Vagina (tissue), 2 donors: Measurements from ENCODE around the gene IGSF10. TPM values are rescaled to one million over a fixed set of nuclear protein-coding genes. Genes with fewer than 3 reads are reported as not detected.

ENCODE experiments used
- DNase-seq, 2 donors: peaks; one replicate each; pipeline ENCODE4 v3.0.0-alpha.2; 2017; ENCODE audit errors: extremely low spot score in 2 of 2
- H3K27ac ChIP-seq: fragments of 200-600 bp; sonication (generic); one replicate; pipeline ENCODE4 v1.5.1; 2019
- H3K27me3 ChIP-seq: fragments of 200-600 bp; sonication (generic); one replicate; pipeline ENCODE4 v1.5.1; 2019
- H3K36me3 ChIP-seq, 2 donors: fragments of 200-600 bp; sonication (generic); one replicate each; pipeline ENCODE4 v1.5.1; 2017 to 2019
- H3K4me1 ChIP-seq: fragments of 200-600 bp; sonication (generic); one replicate; pipeline ENCODE4 v1.5.1; 2019
- H3K4me3 ChIP-seq, 2 donors: fragments of 200-600 bp; sonication (generic); 1 replicate in 1 of 2; 2 replicates in 1 of 2; pipeline ENCODE4 v1.5.1; 2016 to 2019
- H3K9me3 ChIP-seq: fragments of 200-600 bp; sonication (generic); one replicate; pipeline ENCODE4 v1.5.1; 2019
- POLR2A ChIP-seq, 2 donors: fragments of 450-650 bp; IDR thresholded peaks; one replicate each; pipeline ENCODE4 v1.6.1; 2017; ENCODE audit warnings: antibody characterized with exemption in 2 of 2, mild to moderate bottlenecking in 2 of 2, moderate library complexity in 2 of 2
- POLR2AphosphoS5 ChIP-seq, 2 donors: sonication (generic); formaldehyde crosslinking; IDR thresholded peaks; one replicate each; pipeline ENCODE4 v1.9.0; 2017; ENCODE audit warnings: antibody characterized with exemption in 2 of 2, mild to moderate bottlenecking in 2 of 2, low read depth in 1 of 2; ENCODE audit not compliant: insufficient read depth in 1 of 2
- intact Hi-C: fragments of 100-400 bp; cut with DNase I; formaldehyde crosslinking; loops from one replicate; pipeline ENCODE4 v1.15.1; 2023
- total RNA-seq: library from RNA; depleted of rRNA; stranded (reverse); fragments of >200 nt; gene quantifications from one replicate; pipeline ENCODE4 v1.2.3, GENCODE V29; 2016
- TF ChIP-seq, protein P1 (sequence below), 3 experiments: fragments of 450-650 bp in 2 of 3; fragments of 200-600 bp in 1 of 3; sonication (generic) in 1 of 3; IDR thresholded peaks; one replicate each; pipeline ENCODE4 v1.5.1; 2017 to 2019; ENCODE audit warnings: antibody characterized with exemption in 3 of 3, mild to moderate bottlenecking in 2 of 3, moderate library complexity in 2 of 3

The IGSF10 gene
- total RNA-seq, 1 donor from 2014 or later: 0.49 TPM

DNA sequence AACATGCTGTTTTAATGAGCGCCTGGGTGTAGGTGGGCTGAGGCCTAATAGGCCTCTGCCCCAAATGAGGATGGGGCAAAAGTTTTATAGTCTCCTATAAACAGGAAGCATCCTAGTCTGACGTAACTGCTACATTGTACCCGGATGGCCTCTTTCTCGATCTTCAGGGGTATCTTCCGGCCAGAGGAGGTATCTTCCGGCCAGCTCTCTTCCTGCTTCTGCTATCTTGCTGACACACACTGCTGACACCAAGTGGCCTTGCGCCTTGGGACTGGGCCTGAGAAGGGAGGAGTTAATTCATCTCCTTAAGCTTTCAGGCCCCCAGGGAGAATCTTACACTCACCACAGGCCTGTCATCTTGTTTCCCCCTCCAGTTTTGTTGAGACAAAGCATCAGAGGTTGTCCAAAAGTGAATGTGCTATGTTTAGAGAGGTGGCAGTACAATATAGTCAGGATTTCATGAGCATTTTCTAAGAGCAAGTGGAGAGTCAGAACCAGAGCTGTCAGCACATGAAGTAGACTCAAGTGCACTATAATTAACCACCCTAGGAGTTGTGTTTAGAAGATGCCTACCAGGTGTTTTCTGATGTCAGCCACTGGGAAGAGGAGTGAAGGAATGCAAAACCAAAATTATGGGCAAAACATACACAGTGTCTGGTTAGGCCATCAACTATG, 15.6 kb upstream of the IGSF10 start:
- no peaks in the 10 kb centered on the region for H3K36me3 ChIP-seq
- no peak for DNase-seq
- H3K27me3 ChIP-seq: no peaks in the 10 kb centered on the region
- no peaks in the 10 kb centered on the region for H3K4me1 ChIP-seq
- H3K9me3 ChIP-seq: no peaks in the 10 kb centered on the region
- TF ChIP-seq, protein P1, sequence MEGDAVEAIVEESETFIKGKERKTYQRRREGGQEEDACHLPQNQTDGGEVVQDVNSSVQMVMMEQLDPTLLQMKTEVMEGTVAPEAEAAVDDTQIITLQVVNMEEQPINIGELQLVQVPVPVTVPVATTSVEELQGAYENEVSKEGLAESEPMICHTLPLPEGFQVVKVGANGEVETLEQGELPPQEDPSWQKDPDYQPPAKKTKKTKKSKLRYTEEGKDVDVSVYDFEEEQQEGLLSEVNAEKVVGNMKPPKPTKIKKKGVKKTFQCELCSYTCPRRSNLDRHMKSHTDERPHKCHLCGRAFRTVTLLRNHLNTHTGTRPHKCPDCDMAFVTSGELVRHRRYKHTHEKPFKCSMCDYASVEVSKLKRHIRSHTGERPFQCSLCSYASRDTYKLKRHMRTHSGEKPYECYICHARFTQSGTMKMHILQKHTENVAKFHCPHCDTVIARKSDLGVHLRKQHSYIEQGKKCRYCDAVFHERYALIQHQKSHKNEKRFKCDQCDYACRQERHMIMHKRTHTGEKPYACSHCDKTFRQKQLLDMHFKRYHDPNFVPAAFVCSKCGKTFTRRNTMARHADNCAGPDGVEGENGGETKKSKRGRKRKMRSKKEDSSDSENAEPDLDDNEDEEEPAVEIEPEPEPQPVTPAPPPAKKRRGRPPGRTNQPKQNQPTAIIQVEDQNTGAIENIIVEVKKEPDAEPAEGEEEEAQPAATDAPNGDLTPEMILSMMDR (IDR thresholded peaks at IDR 0.05): no peak
- H3K4me3 ChIP-seq: no peak overlapping the region
- intact Hi-C loops: no loop called here
- no peak overlapping the region for H3K27ac ChIP-seq

DNA sequence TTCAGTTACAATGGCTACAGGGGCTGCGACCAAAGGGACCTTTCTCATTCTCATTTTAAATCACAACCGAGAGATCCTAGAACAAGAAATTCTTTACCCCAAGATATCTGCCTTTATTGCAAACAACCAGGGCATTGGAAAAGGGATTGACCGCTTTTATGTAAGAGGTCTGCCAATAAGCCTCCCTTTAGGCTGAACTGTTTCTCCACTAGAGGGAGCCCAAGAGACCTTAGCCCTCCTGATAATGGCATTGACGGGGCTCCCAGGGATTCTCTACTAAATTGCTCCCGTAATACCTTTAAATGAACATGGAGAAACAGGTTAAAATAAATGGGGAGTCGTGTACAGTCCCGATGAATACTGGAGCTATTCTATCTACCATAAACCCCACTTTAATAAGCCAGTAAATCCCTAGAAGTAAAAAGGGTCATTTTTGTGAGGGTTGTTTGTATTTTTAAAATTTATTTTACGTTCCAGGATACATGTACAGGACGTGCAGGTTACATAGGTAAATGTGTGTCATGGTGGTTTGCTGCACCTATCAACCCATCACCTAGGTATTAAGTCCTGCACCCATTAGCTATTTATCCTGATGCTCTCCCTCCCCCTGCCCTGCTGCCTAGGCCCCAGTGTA, 7.5 kb upstream of the IGSF10 start:
- Histone ChIP-seq H3K4me3 (no peak overlapping the region), H3K36me3 (no peaks in the 10 kb centered on the region), H3K9me3 (no peaks in the 10 kb centered on the region), H3K27me3 (no peaks in the 10 kb centered on the region), H3K4me1 (no peaks in the 10 kb centered on the region), H3K27ac (no peak overlapping the region)
- no peak for DNase-seq
- TF ChIP-seq, protein P1 (IDR thresholded peaks at IDR 0.05): peak; percentile 49 to 67 (median 51)
- TF ChIP-seq POLR2AphosphoS5 (IDR thresholded peaks at IDR 0.05; ENCODE audit: insufficient read depth in 1 of 2, low read depth in 1 of 2): no peak
- intact Hi-C loops: no loop called here

DNA sequence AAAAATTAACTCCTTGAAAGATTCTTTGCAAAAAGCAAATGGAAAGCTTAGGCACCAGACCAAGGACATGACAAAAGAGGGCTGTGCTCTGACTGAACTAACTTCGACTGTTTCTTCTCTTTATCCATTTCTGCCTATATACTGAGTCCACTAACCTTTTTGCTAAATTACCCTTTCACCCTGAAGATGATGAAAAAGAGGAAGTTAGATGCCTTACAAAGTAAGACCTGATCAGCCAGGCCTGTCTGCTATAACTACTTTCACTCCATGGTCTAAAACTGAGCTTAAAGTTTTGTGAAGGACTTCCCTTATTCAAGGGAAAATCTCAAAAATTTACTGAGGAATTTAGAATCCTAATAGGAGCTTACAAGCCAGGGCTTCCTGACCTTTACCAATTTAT, 6.2 kb upstream of the IGSF10 start:
- Histone ChIP-seq H3K27me3 (no peaks in the 10 kb centered on the region), H3K9me3 (no peaks in the 10 kb centered on the region), H3K27ac (no peak overlapping the region), H3K4me1 (no peaks in the 10 kb centered on the region), H3K4me3 (no peak overlapping the region), H3K36me3 (no peaks in the 10 kb centered on the region)
- no peak for TF ChIP-seq POLR2AphosphoS5 (IDR thresholded peaks at IDR 0.05; ENCODE audit: insufficient read depth in 1 of 2, low read depth in 1 of 2)
- TF ChIP-seq, protein P1 (IDR thresholded peaks at IDR 0.05): no peak
- intact Hi-C loops: no loop called here
- no peak for DNase-seq

DNA sequence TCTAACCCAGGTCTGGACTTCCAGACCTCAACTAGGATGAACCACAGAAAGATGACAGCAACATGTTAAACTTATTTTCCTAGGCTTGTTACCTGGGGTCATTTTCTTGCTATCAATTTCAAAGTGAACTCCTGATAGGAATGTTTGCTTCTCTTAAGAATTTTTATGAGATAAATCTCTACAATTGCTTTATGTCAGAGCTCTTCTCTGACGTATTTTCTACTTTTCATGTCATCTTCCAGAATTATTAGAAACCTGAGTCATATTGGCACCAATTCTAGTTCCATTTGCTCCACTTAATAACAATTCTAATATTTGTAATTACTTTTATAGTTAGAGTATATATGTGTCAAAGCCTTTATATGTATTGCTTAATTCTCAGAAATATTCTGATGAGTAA, 2.1 kb upstream of the IGSF10 start:
- intact Hi-C loops: no loop called here
- H3K27me3 ChIP-seq: no peaks in the 10 kb centered on the region
- H3K27ac ChIP-seq: no peak overlapping the region
- no peak overlapping the region for H3K4me3 ChIP-seq
- TF ChIP-seq, protein P1 (IDR thresholded peaks at IDR 0.05): no peak
- TF ChIP-seq POLR2AphosphoS5 (IDR thresholded peaks at IDR 0.05; ENCODE audit: insufficient read depth in 1 of 2, low read depth in 1 of 2) (no peak), POLR2A (IDR thresholded peaks at IDR 0.05) (no peak)
- H3K9me3 ChIP-seq: no peaks in the 10 kb centered on the region
- no peaks in the 10 kb centered on the region for H3K36me3 ChIP-seq
- DNase-seq: no peak
- H3K4me1 ChIP-seq: peaks cover 6% of the 10 kb centered on the region

DNA sequence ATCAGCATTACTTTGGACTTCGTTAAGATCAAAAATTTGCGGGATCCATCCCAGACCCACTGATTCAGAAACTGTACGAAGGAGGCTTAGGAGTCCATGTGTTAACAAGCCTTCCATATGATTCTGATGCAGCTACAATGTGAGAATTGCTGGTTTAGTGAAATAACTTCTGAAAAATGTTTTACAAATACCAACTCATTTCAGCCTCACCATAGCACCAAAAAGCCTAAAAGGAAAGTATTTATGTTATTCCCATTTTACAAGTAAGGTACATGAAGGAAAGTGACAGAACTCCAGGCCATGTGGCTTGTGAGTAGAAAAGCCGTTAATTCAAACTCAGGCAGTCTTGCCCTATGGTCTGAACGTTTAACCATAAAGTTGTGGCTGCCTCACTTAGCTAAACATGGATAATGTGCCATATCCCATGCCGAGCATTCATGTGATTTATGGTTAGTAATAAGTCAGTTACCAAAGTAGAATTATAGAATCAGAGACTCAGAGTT, 1.5 kb upstream of the IGSF10 start:
- intact Hi-C loops: no loop called here
- Histone ChIP-seq H3K9me3 (no peaks in the 10 kb centered on the region), H3K4me1 (peaks cover 6% of the 10 kb centered on the region), H3K4me3 (no peak overlapping the region), H3K27ac (no peak overlapping the region), H3K27me3 (no peaks in the 10 kb centered on the region), H3K36me3 (no peaks in the 10 kb centered on the region)
- TF ChIP-seq, protein P1 (IDR thresholded peaks at IDR 0.05): no peak
- TF ChIP-seq POLR2AphosphoS5 (IDR thresholded peaks at IDR 0.05; ENCODE audit: insufficient read depth in 1 of 2, low read depth in 1 of 2) (no peak), POLR2A (IDR thresholded peaks at IDR 0.05) (no peak)
- no peak for DNase-seq
